ENCODE results near the gene POLR1G.

DNA sequence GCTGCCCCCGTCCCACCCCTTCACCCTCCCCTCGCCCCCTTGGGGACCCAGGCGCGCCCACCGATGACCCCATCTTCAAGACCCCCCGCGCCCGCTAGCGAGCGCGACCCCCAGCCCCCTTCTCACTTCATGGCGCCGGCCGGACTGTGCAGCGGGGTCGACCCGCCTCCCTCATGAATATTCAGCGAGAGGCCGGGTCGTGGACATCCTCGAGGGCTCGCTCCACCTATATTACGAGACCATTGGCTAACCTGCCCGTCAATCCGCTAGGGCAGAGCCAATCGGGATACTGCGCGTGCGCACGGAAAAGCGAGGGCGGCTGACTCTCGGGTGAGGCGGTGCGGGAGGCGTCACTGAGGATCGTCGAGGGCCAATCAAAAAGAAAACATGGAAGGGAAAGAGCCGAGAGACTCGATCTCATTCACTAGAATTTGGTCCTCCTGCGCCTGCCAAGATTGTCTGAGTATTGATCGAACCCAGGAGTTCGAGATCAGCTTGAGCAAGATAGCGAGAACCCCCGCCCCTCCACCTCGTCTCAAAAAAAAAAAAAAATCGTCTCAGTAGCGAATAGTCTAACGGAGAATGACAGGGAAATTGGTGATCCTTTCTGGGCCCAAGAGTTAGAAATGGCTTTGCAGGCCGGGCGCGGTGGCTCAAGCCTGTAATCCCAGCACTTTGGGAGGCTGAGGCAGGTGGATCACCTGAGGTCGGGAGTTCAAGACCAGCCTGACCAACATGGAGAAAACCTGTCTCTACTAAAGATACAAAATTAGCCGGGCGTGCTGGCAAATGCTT, 35.8 kb upstream of the POLR1G start, which contains the start of gene ERCC2:
- TF ChIP-seq, protein P1, sequence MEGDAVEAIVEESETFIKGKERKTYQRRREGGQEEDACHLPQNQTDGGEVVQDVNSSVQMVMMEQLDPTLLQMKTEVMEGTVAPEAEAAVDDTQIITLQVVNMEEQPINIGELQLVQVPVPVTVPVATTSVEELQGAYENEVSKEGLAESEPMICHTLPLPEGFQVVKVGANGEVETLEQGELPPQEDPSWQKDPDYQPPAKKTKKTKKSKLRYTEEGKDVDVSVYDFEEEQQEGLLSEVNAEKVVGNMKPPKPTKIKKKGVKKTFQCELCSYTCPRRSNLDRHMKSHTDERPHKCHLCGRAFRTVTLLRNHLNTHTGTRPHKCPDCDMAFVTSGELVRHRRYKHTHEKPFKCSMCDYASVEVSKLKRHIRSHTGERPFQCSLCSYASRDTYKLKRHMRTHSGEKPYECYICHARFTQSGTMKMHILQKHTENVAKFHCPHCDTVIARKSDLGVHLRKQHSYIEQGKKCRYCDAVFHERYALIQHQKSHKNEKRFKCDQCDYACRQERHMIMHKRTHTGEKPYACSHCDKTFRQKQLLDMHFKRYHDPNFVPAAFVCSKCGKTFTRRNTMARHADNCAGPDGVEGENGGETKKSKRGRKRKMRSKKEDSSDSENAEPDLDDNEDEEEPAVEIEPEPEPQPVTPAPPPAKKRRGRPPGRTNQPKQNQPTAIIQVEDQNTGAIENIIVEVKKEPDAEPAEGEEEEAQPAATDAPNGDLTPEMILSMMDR (IDR thresholded peaks at IDR 0.05; ENCODE audit: poor library complexity): no peak
- no peak for TF ChIP-seq EZH2phosphoT487 (IDR thresholded peaks at IDR 0.05; ENCODE audit: low read depth, severe bottlenecking, unreplicated experiment)
